GM19025 (cell line): ENCODE results near the gene KSR1.
A peak's percentile ranks its signal among the peaks of the same experiment; 100 is the strongest.
"Not testable (repeated sequence)": the region's sequence is repeated elsewhere in the genome, so short reads cannot be mapped to it uniquely, and the experiment has no call there.

Source experiments
- ATAC-seq: cut with Tn5 transposase; IDR thresholded peaks from one replicate; pipeline ENCODE4 v1.9.1; 2021; ENCODE audit warnings: mild to moderate bottlenecking, low read depth, moderate library complexity; ENCODE audit not compliant: unreplicated experiment

The KSR1 gene

GRCh38 chr17:27451906-27452305, 4.3 kb upstream of the KSR1 start:
- no peak for ATAC-seq

- ATAC-seq, result no peak
Measured at GRCh38 chr17:27452828-27453227, 3.4 kb upstream of the KSR1 start.

GRCh38 chr17:27453471-27453870, 2.8 kb upstream of the KSR1 start:
- ATAC-seq, result no peak

GRCh38 chr17:27454089-27454488, 2.2 kb upstream of the KSR1 start:
- no peak for ATAC-seq

- no peak for ATAC-seq
Measured at GRCh38 chr17:27455236-27455913, 873 bp upstream of the KSR1 start.

- no peak for ATAC-seq
Measured at GRCh38 chr17:27456681-27457359, 572 bp downstream of the KSR1 start.

- no peak for ATAC-seq
Measured at GRCh38 chr17:27457360-27457715, 1.1 kb downstream of the KSR1 start.

GRCh38 chr17:27457731-27458523, 1.7 kb downstream of the KSR1 start:
- ATAC-seq, result no peak

GRCh38 chr17:27458524-27458908, 2.3 kb downstream of the KSR1 start:
- no peak for ATAC-seq

- no peak for ATAC-seq
Measured at GRCh38 chr17:27459433-27459832, 3.2 kb downstream of the KSR1 start.

GRCh38 chr17:27460196-27460725, 4.0 kb downstream of the KSR1 start:
- no peak for ATAC-seq

- no peak for ATAC-seq
Measured at GRCh38 chr17:27461192-27461859, 5.1 kb downstream of the KSR1 start.

GRCh38 chr17:27462149-27462548, 5.9 kb downstream of the KSR1 start:
- no peak for ATAC-seq

GRCh38 chr17:27462714-27463113, 6.5 kb downstream of the KSR1 start:
- ATAC-seq, result no peak

- no peak for ATAC-seq
Measured at GRCh38 chr17:27463235-27463677, 7.0 kb downstream of the KSR1 start.

- not testable (repeated sequence) for ATAC-seq
Measured at GRCh38 chr17:27464019-27464418, 7.8 kb downstream of the KSR1 start.

- no peak for ATAC-seq
Measured at GRCh38 chr17:27464431-27464830, 8.2 kb downstream of the KSR1 start.

- not testable (repeated sequence) for ATAC-seq
Measured at GRCh38 chr17:27465875-27466274, 9.6 kb downstream of the KSR1 start.

GRCh38 chr17:27466376-27466742, 10.1 kb downstream of the KSR1 start:
- ATAC-seq, result no peak

- ATAC-seq, result peak; percentile 73
Measured at GRCh38 chr17:27466743-27467375, 10.6 kb downstream of the KSR1 start.
